Fibroblast of villous mesenchyme (primary cell): Measurements from ENCODE around the gene CAPN9. TPM values are rescaled to one million over a fixed set of nuclear protein-coding genes. Genes with fewer than 3 reads are reported as not detected.

Source experiments
- DNase-seq: peaks from one replicate; pipeline ENCODE4 v3.0.0-alpha.2; 2010; ENCODE audit warnings: low read depth
- H3K4me3 ChIP-seq: 2 replicates; pipeline ENCODE4 v1.5.1; 2011; ENCODE audit warnings: low read depth, mild to moderate bottlenecking, low read length
- total RNA-seq: library from RNA; depleted of rRNA; stranded (reverse); fragments of >200 nt; gene quantifications from 2 replicates; pipeline ENCODE4 v1.2.3, GENCODE V29; 2012
- TF ChIP-seq, protein P1 (sequence below): IDR thresholded peaks from 2 replicates; pipeline ENCODE4 v1.5.1; 2012; ENCODE audit warnings: low read depth, mild to moderate bottlenecking, low read length; ENCODE audit not compliant: insufficient read depth

The CAPN9 gene
- total RNA-seq, 1 donor = not detected

DNA sequence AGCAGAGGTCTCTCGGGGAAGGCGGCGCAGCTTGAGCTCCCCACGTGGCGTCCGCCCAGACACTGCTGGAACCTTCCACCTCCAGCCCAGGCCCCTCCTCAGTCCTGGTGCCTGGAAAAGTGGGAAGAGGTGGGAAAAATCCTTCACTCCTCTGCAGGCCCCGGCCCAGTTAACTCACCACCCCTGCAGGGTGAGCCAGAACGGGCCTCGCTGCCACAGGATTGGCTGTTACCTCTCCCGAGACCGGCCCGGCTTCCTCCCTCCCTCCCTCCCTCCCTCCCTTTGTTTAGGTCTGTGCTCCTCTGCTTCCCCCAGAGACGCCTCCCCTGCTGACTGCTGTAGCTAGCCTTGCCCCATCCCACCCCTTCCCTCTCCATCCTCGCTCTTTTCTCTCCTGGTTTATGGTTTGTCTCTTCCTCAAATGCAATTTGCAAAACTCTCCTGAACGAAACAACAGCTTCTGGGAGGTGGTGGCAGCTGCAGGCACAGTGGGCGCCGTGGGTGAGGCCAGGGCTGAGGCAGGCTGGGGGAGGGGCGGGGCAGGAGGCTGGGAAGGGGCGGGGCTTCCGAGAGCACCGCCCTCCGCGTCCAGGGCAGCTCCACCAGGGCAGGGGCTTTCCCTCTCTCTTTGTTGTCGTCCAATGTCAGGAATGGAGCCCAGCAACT, 6.5 kb downstream of the CAPN9 start:
- DNase-seq = no peak
- H3K4me3 ChIP-seq = no peak overlapping the region
- TF ChIP-seq, protein P1, sequence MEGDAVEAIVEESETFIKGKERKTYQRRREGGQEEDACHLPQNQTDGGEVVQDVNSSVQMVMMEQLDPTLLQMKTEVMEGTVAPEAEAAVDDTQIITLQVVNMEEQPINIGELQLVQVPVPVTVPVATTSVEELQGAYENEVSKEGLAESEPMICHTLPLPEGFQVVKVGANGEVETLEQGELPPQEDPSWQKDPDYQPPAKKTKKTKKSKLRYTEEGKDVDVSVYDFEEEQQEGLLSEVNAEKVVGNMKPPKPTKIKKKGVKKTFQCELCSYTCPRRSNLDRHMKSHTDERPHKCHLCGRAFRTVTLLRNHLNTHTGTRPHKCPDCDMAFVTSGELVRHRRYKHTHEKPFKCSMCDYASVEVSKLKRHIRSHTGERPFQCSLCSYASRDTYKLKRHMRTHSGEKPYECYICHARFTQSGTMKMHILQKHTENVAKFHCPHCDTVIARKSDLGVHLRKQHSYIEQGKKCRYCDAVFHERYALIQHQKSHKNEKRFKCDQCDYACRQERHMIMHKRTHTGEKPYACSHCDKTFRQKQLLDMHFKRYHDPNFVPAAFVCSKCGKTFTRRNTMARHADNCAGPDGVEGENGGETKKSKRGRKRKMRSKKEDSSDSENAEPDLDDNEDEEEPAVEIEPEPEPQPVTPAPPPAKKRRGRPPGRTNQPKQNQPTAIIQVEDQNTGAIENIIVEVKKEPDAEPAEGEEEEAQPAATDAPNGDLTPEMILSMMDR = no peak

DNA sequence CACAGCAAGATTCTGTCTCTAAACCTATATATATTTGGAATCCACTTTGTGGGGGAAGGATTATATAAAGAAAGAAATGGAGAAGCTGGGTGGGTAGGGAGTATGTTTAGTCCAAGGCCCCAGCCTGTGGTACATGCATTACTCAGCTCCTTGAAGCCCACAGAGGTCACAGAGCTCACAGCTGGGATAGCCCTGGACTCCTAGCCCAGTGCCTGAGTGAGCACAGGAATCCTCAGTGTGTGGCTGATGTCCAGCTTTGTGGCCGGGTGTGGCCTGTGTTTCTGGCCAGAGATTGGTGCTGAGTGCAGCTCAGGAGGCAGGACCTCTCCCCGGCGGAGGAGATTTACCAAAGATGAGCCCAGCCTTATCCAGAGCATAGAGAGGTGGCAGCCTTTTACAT, 7.6 kb downstream of the CAPN9 start:
- TF ChIP-seq, protein P1 = no peak
- peak; percentile 68 for DNase-seq
- H3K4me3 ChIP-seq = no peak overlapping the region

DNA sequence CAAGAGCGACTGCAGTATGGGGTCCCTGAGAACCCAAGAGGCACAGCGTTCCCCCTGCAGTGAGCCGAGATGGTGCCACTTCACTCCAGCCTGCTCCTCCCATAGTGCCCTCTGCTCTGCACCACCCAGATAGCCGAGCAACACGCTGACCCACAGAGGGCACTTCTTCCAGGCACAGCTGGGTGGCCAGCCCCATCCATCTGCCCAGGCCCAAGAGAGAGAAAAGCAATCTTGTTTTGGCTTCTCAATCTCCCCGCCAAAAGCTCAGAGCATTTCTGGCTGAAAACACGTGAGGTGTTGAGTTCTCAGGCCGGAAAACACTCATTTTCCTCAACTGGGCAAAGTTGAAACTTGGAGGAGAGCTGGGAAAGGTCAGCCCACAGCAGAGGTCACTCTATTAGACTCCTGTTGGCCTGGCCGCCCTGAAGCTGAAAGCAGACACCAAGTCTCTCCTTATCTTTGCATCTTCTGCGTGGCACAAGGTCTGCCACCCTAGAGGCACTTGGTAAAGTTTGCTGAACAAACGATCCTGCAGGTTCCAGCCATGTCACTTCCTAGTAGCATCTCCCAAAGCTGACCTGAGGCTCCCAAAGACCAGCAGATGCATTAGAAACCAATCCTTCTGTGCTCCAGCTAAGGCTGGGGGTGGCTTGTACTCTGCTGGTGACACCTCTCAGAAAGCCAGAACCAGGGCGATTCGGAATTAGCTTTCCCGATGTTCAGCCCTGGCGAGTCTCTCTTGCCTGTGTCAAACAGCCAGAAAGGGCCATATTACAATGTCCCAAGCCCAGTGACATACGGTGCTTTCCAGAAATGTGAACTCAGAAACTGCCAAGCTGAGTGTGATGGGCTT, 10.9 kb downstream of the CAPN9 start:
- no peak for DNase-seq
- TF ChIP-seq, protein P1 = no peak
- no peak overlapping the region for H3K4me3 ChIP-seq

DNA sequence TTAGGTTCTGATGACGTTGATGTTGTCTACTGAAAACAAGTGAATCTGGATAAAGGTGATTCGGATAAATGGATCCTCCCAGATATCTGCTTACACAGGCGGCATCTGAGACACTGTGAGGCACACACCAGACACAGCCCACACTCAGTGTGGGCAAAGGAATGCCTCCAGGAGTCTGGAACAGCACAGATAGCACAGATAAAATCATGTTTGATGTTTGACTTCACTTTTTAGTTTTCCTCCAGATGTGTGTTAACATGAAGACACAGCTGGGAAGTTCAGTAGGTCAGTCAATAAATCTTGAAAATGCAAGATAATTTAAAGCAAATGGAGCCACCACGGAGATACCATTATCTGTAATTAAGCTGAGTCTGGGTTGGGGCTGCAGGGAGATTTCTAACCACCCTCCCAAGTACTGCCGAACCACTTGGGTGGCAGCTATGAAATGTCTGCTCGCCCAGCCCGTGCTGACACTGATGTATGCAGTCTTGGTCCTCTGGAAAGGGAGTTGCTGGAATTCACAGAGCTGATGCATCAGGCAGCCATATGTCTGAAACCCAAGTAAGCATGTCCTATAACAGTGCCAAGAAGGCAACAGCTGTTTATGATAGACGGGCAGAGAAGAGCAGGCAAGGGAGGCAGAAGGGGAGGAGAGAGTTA, 11.7 kb downstream of the CAPN9 start:
- H3K4me3 ChIP-seq = no peak overlapping the region
- DNase-seq = peak; percentile 83
- TF ChIP-seq, protein P1 = no peak

DNA sequence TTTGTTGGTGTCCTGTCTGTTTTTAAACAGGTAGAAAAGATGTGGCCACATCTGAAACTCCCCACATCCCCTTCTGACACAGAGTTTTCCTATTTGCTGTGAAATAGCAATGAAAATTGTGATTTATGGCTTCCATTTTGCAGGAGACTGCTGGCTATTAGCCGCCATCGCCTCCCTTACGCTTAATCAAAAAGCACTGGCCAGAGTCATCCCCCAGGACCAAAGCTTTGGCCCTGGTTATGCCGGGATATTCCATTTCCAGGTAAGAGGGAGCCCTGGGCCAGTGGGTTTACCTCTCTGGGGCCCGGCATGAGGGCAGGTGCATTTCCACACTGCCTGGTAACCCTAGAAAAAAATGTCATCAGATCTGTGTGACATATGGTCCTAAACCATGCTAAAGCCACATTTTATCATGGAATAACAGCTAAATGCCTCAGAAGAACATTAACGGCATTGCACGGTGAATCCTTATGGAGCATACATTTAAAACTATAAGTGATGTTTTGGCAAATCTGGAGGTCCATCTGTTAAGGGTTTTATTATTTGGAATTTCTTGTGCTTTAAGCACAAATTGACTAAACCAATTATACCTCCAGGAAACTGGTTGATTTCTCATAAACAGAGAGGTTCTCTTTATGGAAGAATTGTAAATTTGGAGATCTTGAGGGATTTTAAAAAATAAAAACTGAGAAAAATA, 12.3 kb downstream of the CAPN9 start:
- no peak for DNase-seq
- no peak overlapping the region for H3K4me3 ChIP-seq
- TF ChIP-seq, protein P1 = no peak

DNA sequence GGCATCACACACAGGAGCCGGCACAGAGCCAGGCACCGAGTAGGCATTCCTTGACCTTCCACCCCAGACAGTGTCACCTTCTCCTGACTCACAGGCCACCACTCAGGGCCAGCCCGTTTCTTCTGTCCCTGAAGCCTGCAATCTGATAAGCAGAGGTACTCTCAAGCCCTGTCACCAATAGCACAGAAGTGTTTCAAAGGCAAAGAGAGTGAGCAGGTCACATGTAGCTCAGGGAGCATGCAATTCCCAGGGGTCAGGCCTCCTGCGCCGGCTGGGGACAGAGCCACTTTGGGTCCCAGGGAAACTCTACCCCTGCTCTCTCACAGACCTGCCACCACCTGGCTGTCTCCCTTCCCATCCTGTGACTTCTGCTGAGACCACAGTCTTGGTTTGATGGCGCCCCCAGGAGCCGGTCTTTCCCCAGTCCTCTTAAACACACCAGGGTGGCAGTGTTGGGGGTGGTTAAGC, 13.2 kb downstream of the CAPN9 start:
- DNase-seq = no peak
- H3K4me3 ChIP-seq = no peak overlapping the region
- TF ChIP-seq, protein P1 = no peak
